ENCODE measurements around the gene LRRC37A2. TPM values are rescaled to one million over a fixed set of nuclear protein-coding genes. Genes with fewer than 3 reads are reported as not detected.
"Not testable (repeated sequence)": the region's sequence is repeated elsewhere in the genome, so short reads cannot be mapped to it uniquely, and the experiment has no call there.

LRRC37A2 gene
- 10 to 100 TPM; 18.0 to 32.2 (median 24.2) TPM for total RNA-seq

DNA sequence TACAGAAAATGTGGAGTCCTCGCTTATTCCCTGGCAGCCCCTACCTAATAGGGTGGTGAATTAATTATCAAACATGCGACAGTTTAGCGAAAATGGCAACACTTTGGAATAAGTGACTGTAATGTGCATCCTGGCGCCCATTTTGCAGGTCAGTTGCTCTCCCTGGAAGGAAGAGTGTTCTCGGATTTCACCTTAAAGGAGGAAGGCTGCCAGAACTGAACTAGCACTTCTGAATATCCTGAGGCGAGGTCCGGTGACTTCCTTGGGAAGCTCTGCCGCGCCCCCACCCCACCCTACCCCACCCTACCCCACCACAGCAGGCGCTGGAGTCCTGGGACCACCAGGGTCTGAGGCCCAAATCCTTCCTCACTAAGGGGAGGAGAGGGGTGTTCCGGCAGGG, at the start of gene LRRC37A2:
TSS of gene LRRC37A2 (plus strand) at position 301 of the 400 bp plus-strand sequence. CDS start 245 bp downstream, outside the sequence.
- intact Hi-C loops (cut with DNase I; ENCODE audit: low total_unique reads); H3K4me1 ChIP-seq; in situ Hi-C loops (cut with MboI; ENCODE audit: low pct_ligation_motif_present in 1 of 4, low pct_unique_long_range_greater_than_20kb in 1 of 4, low sequenced_read_pairs in 3 of 4); H3K36me3 ChIP-seq; DNase-seq; H3K9me3 ChIP-seq; H3K4me3 ChIP-seq; H3K27me3 ChIP-seq; H3K27ac ChIP-seq: not testable (repeated sequence)
- WGBS, 2 donors (ENCODE audit: low coverage in 1 of 2) = 94% methylated on average over 3 of the region's 11 CpGs; no CpG with 5 or more reads in 1 of the 2 donors

GRCh38 chr17:46467618-46468017, 44.6 kb upstream of the LRRC37A2 start:
- intact Hi-C loops (cut with DNase I; ENCODE audit: low total_unique reads); H3K4me1 ChIP-seq; H3K27me3 ChIP-seq; H3K4me3 ChIP-seq; in situ Hi-C loops (cut with MboI; ENCODE audit: low pct_ligation_motif_present in 1 of 4, low pct_unique_long_range_greater_than_20kb in 1 of 4, low sequenced_read_pairs in 3 of 4); H3K9me3 ChIP-seq; H3K36me3 ChIP-seq; H3K27ac ChIP-seq; DNase-seq: not testable (repeated sequence)
- WGBS, 2 donors (ENCODE audit: low coverage in 1 of 2) = 84% methylated on average over 4 of the region's 5 CpGs; no CpG with 5 or more reads in 1 of the 2 donors

GRCh38 chr17:46474489-46474888, 37.8 kb upstream of the LRRC37A2 start:
- no CpG with 5 or more reads among the region's 3 CpGs for WGBS, 2 donors (ENCODE audit: low coverage in 1 of 2)
- in situ Hi-C loops (cut with MboI; ENCODE audit: low pct_ligation_motif_present in 1 of 4, low pct_unique_long_range_greater_than_20kb in 1 of 4, low sequenced_read_pairs in 3 of 4); H3K4me3 ChIP-seq; H3K27ac ChIP-seq; H3K9me3 ChIP-seq; H3K4me1 ChIP-seq; H3K36me3 ChIP-seq; DNase-seq; H3K27me3 ChIP-seq; intact Hi-C loops (cut with DNase I; ENCODE audit: low total_unique reads): not testable (repeated sequence)

GRCh38 chr17:46475583-46475982, 36.7 kb upstream of the LRRC37A2 start:
- H3K36me3 ChIP-seq; H3K27ac ChIP-seq; H3K9me3 ChIP-seq; H3K4me3 ChIP-seq; H3K4me1 ChIP-seq; H3K27me3 ChIP-seq; intact Hi-C loops (cut with DNase I; ENCODE audit: low total_unique reads); DNase-seq; in situ Hi-C loops (cut with MboI; ENCODE audit: low pct_ligation_motif_present in 1 of 4, low pct_unique_long_range_greater_than_20kb in 1 of 4, low sequenced_read_pairs in 3 of 4): not testable (repeated sequence)
- WGBS, 2 donors (ENCODE audit: low coverage in 1 of 2) = 81 to 100% methylated on average over 1 to 2 of the region's 2 CpGs

- H3K36me3 ChIP-seq; H3K4me1 ChIP-seq; H3K27ac ChIP-seq; H3K4me3 ChIP-seq; in situ Hi-C loops (cut with MboI; ENCODE audit: low pct_ligation_motif_present in 1 of 4, low pct_unique_long_range_greater_than_20kb in 1 of 4, low sequenced_read_pairs in 3 of 4); H3K9me3 ChIP-seq; intact Hi-C loops (cut with DNase I; ENCODE audit: low total_unique reads); DNase-seq; H3K27me3 ChIP-seq: not testable (repeated sequence)
- no CpG with 5 or more reads among the region's 3 CpGs for WGBS, 2 donors (ENCODE audit: low coverage in 1 of 2)
Observed at GRCh38 chr17:46478823-46479222, 33.4 kb upstream of the LRRC37A2 start.

- H3K9me3 ChIP-seq; H3K4me1 ChIP-seq; in situ Hi-C loops (cut with MboI; ENCODE audit: low pct_ligation_motif_present in 1 of 4, low pct_unique_long_range_greater_than_20kb in 1 of 4, low sequenced_read_pairs in 3 of 4); H3K36me3 ChIP-seq; H3K27ac ChIP-seq; H3K4me3 ChIP-seq; intact Hi-C loops (cut with DNase I; ENCODE audit: low total_unique reads); H3K27me3 ChIP-seq; DNase-seq: not testable (repeated sequence)
- WGBS, 2 donors (ENCODE audit: low coverage in 1 of 2) = no CpG with 5 or more reads among the region's 2 CpGs
Observed at GRCh38 chr17:46481310-46481709, 31.0 kb upstream of the LRRC37A2 start.

DNA sequence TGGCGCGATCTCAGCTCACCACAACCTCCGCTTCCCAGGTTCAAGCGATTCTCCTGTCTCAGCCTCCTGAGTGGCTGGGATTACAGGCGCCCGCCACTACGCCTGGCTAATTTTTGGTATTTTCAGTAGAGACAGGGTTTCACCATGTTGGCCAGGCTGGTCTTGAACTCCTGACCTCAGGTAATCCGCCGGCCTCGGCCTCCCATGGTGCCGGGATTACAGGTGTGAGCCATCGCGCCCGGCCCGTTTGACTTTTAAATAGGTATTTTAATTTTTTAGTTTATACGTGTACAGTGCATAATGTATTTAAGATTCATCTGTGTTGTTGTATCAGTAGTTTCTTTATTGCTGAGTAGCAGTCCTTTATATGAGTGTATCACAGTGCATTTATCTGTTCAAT, 20.2 kb upstream of the LRRC37A2 start:
- H3K4me3 ChIP-seq; DNase-seq; H3K27ac ChIP-seq; intact Hi-C loops (cut with DNase I; ENCODE audit: low total_unique reads); H3K36me3 ChIP-seq; H3K4me1 ChIP-seq; H3K9me3 ChIP-seq; H3K27me3 ChIP-seq; in situ Hi-C loops (cut with MboI; ENCODE audit: low pct_ligation_motif_present in 1 of 4, low pct_unique_long_range_greater_than_20kb in 1 of 4, low sequenced_read_pairs in 3 of 4): not testable (repeated sequence)
- 97% methylated on average over 14 of the region's 16 CpGs; no CpG with 5 or more reads in 1 of the 2 donors for WGBS, 2 donors (ENCODE audit: low coverage in 1 of 2)

- H3K4me1 ChIP-seq; H3K27ac ChIP-seq; DNase-seq; H3K4me3 ChIP-seq; H3K27me3 ChIP-seq; H3K36me3 ChIP-seq; H3K9me3 ChIP-seq; intact Hi-C loops (cut with DNase I; ENCODE audit: low total_unique reads); in situ Hi-C loops (cut with MboI; ENCODE audit: low pct_ligation_motif_present in 1 of 4, low pct_unique_long_range_greater_than_20kb in 1 of 4, low sequenced_read_pairs in 3 of 4): not testable (repeated sequence)
- no CpG with 5 or more reads among the region's 6 CpGs for WGBS, 2 donors (ENCODE audit: low coverage in 1 of 2)
Observed at GRCh38 chr17:46499437-46500139, 12.7 kb upstream of the LRRC37A2 start.

DNA sequence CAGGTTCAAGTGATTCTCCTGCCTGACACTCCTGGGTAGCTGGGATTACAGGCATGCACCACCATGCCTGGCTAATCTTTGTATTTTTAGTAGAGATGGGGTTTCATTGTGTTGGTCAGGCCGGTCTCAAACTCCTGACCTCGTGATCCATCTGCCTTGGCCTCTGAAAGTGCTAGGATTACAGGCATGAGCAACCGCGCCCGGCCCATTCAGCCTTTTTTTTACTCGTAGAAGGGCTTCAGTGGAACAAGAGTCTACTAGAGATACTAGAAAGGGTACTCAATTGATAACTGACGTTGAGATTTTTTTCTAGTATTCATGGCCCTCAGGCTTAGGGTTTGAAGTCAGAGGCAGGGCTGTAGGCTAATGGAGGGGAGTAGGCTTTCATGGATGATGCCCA, 6.4 kb upstream of the LRRC37A2 start:
- H3K4me1 ChIP-seq; DNase-seq; H3K36me3 ChIP-seq; intact Hi-C loops (cut with DNase I; ENCODE audit: low total_unique reads); H3K27ac ChIP-seq; H3K27me3 ChIP-seq; H3K9me3 ChIP-seq; H3K4me3 ChIP-seq; in situ Hi-C loops (cut with MboI; ENCODE audit: low pct_ligation_motif_present in 1 of 4, low pct_unique_long_range_greater_than_20kb in 1 of 4, low sequenced_read_pairs in 3 of 4): not testable (repeated sequence)
- WGBS, 2 donors (ENCODE audit: low coverage in 1 of 2) = 99% methylated on average over 7 of the region's 7 CpGs; no CpG with 5 or more reads in 1 of the 2 donors

DNA sequence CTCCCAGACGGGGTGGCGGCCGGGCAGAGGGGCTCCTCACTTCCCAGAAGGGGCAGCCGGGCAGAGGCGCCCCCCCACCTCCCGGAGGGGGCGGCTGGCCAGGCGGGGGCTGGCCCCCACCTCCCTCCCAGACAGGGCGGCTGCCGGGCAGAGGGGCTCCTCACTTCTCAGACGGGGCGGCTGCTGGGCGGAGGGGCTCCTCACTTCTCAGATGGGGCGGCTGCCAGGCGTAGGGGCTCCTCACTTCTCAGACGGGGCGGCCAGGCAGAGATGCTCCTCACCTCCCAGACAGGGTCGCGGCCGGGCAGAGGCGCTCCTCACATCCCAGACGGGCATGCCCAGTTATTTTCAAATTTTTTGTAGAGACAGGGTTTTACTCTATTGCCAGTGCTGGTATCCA, 22.4 kb downstream of the LRRC37A2 start:
- H3K27ac ChIP-seq; H3K9me3 ChIP-seq; DNase-seq; H3K36me3 ChIP-seq; H3K4me3 ChIP-seq; in situ Hi-C loops (cut with MboI; ENCODE audit: low pct_ligation_motif_present in 1 of 4, low pct_unique_long_range_greater_than_20kb in 1 of 4, low sequenced_read_pairs in 3 of 4); H3K4me1 ChIP-seq; H3K27me3 ChIP-seq; intact Hi-C loops (cut with DNase I; ENCODE audit: low total_unique reads): not testable (repeated sequence)
- 95 to 100% methylated on average over 2 to 20 of the region's 22 CpGs for WGBS, 2 donors (ENCODE audit: low coverage in 1 of 2)

DNA sequence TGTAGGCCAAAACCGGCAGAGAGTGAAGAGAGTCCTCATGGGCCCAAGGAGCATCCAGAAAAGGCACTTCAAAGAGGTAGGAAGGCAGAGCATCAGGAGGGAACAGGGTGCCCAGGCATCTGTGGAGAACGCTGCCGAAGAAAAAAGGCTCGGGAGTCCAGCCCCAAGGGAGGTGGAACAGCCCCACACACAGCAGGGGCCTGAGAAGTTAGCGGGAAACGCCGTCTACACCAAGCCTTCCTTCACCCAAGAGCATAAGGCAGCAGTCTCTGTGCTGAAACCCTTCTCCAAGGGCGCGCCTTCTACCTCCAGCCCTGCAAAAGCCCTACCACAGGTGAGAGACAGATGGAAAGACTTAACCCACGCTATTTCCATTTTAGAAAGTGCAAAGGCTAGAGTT, 36.3 kb downstream of the LRRC37A2 start:
- H3K4me3 ChIP-seq; in situ Hi-C loops (cut with MboI; ENCODE audit: low pct_ligation_motif_present in 1 of 4, low pct_unique_long_range_greater_than_20kb in 1 of 4, low sequenced_read_pairs in 3 of 4): not testable (repeated sequence)
- WGBS, 2 donors (ENCODE audit: low coverage in 1 of 2) = 80 to 96% methylated on average over 1 to 9 of the region's 10 CpGs

More for the DNA sequence above, 36.3 kb downstream of the LRRC37A2 start:
- H3K4me1 ChIP-seq; intact Hi-C loops (cut with DNase I; ENCODE audit: low total_unique reads); DNase-seq; H3K27me3 ChIP-seq; H3K36me3 ChIP-seq; H3K9me3 ChIP-seq; H3K27ac ChIP-seq: not testable (repeated sequence)
